ENCODE measurements around the gene NCAPH2. TPM values are rescaled to one million over a fixed set of nuclear protein-coding genes. Genes with fewer than 3 reads are reported as not detected.

Gene NCAPH2
- total and polyA plus RNA-seq, 2 of the 8 experiments (the other 6 are each of a cell fraction or from before 2014, with no cell fraction given), result 62.2 to 81.6 TPM

DNA sequence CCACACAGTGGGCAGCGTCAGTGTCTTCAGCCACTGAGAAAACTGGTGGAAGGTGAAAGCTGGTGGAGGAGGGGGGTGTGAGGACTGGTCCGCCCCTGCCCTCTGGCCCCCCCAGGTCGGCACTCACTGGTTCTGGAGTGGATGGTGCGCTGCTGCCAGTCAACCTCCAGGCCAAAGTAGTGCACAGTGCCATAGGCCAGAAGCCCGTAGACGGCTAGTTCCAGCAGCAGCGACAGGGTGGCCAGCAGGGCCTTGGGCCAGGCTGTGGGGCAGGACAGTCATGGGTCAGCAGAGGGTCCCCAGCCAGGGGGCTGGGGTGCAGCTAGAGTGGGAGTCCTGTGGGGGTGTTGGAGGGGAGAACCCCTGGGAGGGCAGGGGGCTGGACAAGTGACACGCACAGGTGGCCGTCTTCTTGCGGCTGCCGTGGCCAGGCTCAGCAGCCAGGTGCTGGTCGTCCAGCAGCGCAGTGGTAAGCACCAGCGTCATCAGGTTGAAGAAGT is 2.7 kb upstream of the NCAPH2 start:
- no peak overlapping the region for H2BK20ac ChIP-seq (ENCODE audit: low read length)
- no peak overlapping the region for H4K91ac ChIP-seq (replicated peaks; ENCODE audit: insufficient read length, low read length)
- no peak overlapping the region for H3K23ac ChIP-seq (ENCODE audit: insufficient read length)
- no peak overlapping the region for H3K56ac ChIP-seq (replicated peaks; ENCODE audit: insufficient read length, low read depth, low read length)
- peaks cover 11% of the 10 kb centered on the region; the same call in 1 of the 2 replicates for H3K23me2 ChIP-seq (ENCODE audit: low read depth, low read length)
- H3K4ac ChIP-seq (replicated peaks; ENCODE audit: insufficient read length, low read depth, low read length), result no peak overlapping the region
- H4K20me1 ChIP-seq (replicated peaks in 1 of 2; ENCODE audit: control insufficient read depth in 1 of 2, insufficient read depth in 2 of 2, low read length in 2 of 2), result peaks cover 0 to 18% of the 10 kb centered on the region in 2 experiments
- H3K18ac ChIP-seq (ENCODE audit: extremely low read depth, low read length), result no peak overlapping the region
- H3K14ac ChIP-seq (ENCODE audit: insufficient read length), result no peak overlapping the region
- H3K79me1 ChIP-seq (ENCODE audit: low read depth, low read length), result peaks cover 9% of the 10 kb centered on the region; the same call in 1 of the 2 replicates
- DNase-seq (ENCODE audit: low read depth in 1 of 2, low spot score in 2 of 2), result no peak
- ChIA-PET POLR2A (ENCODE audit: partially characterized antibody) (interaction anchor here (2.7 kb wide), 1 partner anchor 21 kb away, joined by 17 read pairs; the partner anchor contains the start of gene MIOX), CTCF (ENCODE audit: partially characterized antibody) (interaction anchor here (0.5 to 1.0 kb wide), 2 partner anchors 9 to 145 kb away, joined by 3 read pairs; no protein-coding TSS in a partner anchor)
- 95% methylated on average over 14 of the region's 14 CpGs; no CpG with 5 or more reads in 1 of the 2 experiments for WGBS, 2 experiments (ENCODE audit: extremely low coverage in 1 of 2, insufficient coverage in 1 of 2, insufficient read length in 1 of 2, insufficient replicate concordance in 2 of 2, low coverage in 1 of 2, low lambda C conversion rate in 2 of 2, missing lambda C conversion rate in 1 of 2)
- H2BK12ac ChIP-seq (ENCODE audit: low read depth, low read length), result no peak overlapping the region
- no peaks in the 10 kb centered on the region for H3K9me3 ChIP-seq (ENCODE audit: insufficient read depth in 2 of 2, low read depth in 1 of 2, low read length in 1 of 2)
- no peak overlapping the region for H3K27ac ChIP-seq (ENCODE audit: low read depth, low read length)
- H4K8ac ChIP-seq (ENCODE audit: extremely low read depth, insufficient read depth, low read length), result no peak overlapping the region
- no peak overlapping the region for H3K4me3 ChIP-seq (ENCODE audit: extremely low read depth in 1 of 4, insufficient read depth in 2 of 4, low read depth in 3 of 4, low read length in 4 of 4)
- FAIRE-seq, result no peak
- no peak overlapping the region for H3K4me2 ChIP-seq (ENCODE audit: insufficient read depth in 1 of 2, low read depth in 2 of 2, low read length in 2 of 2)
- H3K36me3 ChIP-seq (ENCODE audit: control insufficient read depth in 2 of 4, insufficient read depth in 4 of 4, low read length in 3 of 4), result peaks cover 0 to 15% (median 0%) of the 10 kb centered on the region in 4 experiments; a peak in 2 of 8 replicates
- TF ChIP-seq JUN (IDR thresholded peaks at IDR 0.05; ENCODE audit: low read depth, low read length) (no peak), KDM5A (IDR thresholded peaks at IDR 0.05; ENCODE audit: low read length) (no peak), EZH2 (IDR thresholded peaks at IDR 0.05; ENCODE audit: low read depth, low read length, severe bottlenecking) (no peak), CEBPB (IDR thresholded peaks at IDR 0.05; ENCODE audit: low read depth, low read length) (no peak), EP300 (IDR thresholded peaks at IDR 0.05; ENCODE audit: borderline replicate concordance in 1 of 2, low read depth in 2 of 2, low read length in 2 of 2) (no peak), NRF1 (IDR thresholded peaks at IDR 0.05; ENCODE audit: low read depth, low read length) (no peak), SUZ12 (IDR thresholded peaks at IDR 0.05; ENCODE audit: low read length) (no peak)
- TF ChIP-seq, protein P1, sequence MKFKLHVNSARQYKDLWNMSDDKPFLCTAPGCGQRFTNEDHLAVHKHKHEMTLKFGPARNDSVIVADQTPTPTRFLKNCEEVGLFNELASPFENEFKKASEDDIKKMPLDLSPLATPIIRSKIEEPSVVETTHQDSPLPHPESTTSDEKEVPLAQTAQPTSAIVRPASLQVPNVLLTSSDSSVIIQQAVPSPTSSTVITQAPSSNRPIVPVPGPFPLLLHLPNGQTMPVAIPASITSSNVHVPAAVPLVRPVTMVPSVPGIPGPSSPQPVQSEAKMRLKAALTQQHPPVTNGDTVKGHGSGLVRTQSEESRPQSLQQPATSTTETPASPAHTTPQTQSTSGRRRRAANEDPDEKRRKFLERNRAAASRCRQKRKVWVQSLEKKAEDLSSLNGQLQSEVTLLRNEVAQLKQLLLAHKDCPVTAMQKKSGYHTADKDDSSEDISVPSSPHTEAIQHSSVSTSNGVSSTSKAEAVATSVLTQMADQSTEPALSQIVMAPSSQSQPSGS (IDR thresholded peaks at IDR 0.05; ENCODE audit: low read length), result no peak
- no peak overlapping the region for H3K9ac ChIP-seq (replicated peaks in 1 of 4; ENCODE audit: extremely low read depth in 1 of 4, low read depth in 3 of 4, low read length in 3 of 4)
- H3K79me2 ChIP-seq (ENCODE audit: control insufficient read depth in 1 of 2, insufficient read depth in 2 of 2, low read length in 2 of 2), result peaks cover 0 to 17% of the 10 kb centered on the region in 2 experiments; a peak in 2 of 4 replicates
- H2AFZ ChIP-seq (ENCODE audit: low read length), result no peak overlapping the region
- no peak overlapping the region for H2BK15ac ChIP-seq (ENCODE audit: low read length)
- H3K27me3 ChIP-seq (replicated peaks in 1 of 4; ENCODE audit: control insufficient read depth in 3 of 4, extremely low read depth in 1 of 4, insufficient read depth in 3 of 4, low read length in 3 of 4), result no peaks in the 10 kb centered on the region
- peaks cover 2 to 8% (median 5%) of the 10 kb centered on the region in 4 experiments for H3K4me1 ChIP-seq (replicated peaks in 1 of 4; ENCODE audit: control insufficient read depth in 3 of 4, insufficient read depth in 4 of 4, low read length in 3 of 4)
- H2BK5ac ChIP-seq (ENCODE audit: low read depth, low read length), result no peak overlapping the region
- H2AK5ac ChIP-seq (ENCODE audit: low read depth, low read length), result no peak overlapping the region
- no peak overlapping the region for H2BK120ac ChIP-seq (replicated peaks; ENCODE audit: low read depth, low read length)
- H4K5ac ChIP-seq (ENCODE audit: insufficient read length, low read depth, low read length), result no peak overlapping the region

Data from H1 (cell line).